SHP77 treated with DMSO at 0.1 percent for 48 hours (cell line): ENCODE data around the gene AGBL1.

Source experiments
- DNase-seq: peaks from one replicate; lab custom pipeline; 2025; lab: John Stamatoyannopoulos, UW

AGBL1 gene

GRCh38 chr15:86591994-86592735, 512.5 kb downstream of the AGBL1 start:
- no peak for DNase-seq

- no peak for DNase-seq
These were observed 516.1 kb downstream of the AGBL1 start for GRCh38 chr15:86595741-86596140.

GRCh38 chr15:86603466-86603865, 523.8 kb downstream of the AGBL1 start:
- no peak for DNase-seq

- peak; percentile 85 for DNase-seq
These were observed 529.0 kb downstream of the AGBL1 start for GRCh38 chr15:86608461-86609205.

GRCh38 chr15:86609275-86609674, 529.6 kb downstream of the AGBL1 start:
- no peak for DNase-seq

GRCh38 chr15:86610038-86610437, 530.4 kb downstream of the AGBL1 start:
- no peak for DNase-seq

GRCh38 chr15:86611417-86612040, 531.9 kb downstream of the AGBL1 start:
- DNase-seq = no peak

GRCh38 chr15:86615411-86615810, 535.7 kb downstream of the AGBL1 start:
- DNase-seq = no peak

- DNase-seq = no peak
These were observed 536.1 kb downstream of the AGBL1 start for GRCh38 chr15:86615816-86616215.

- no peak for DNase-seq
These were observed 537.1 kb downstream of the AGBL1 start for GRCh38 chr15:86616771-86617170.

- DNase-seq = no peak
These were observed 540.5 kb downstream of the AGBL1 start for GRCh38 chr15:86620157-86620556.

GRCh38 chr15:86620641-86621349, 541.1 kb downstream of the AGBL1 start:
- no peak for DNase-seq

- DNase-seq = no peak
These were observed 543.6 kb downstream of the AGBL1 start for GRCh38 chr15:86623236-86623635.

GRCh38 chr15:86624261-86625036, 544.8 kb downstream of the AGBL1 start:
- peak; percentile 85 for DNase-seq

GRCh38 chr15:86629409-86630356, 550.0 kb downstream of the AGBL1 start:
- DNase-seq = no peak

GRCh38 chr15:86630946-86631345, 551.3 kb downstream of the AGBL1 start:
- no peak for DNase-seq

- DNase-seq = no peak
These were observed 554.5 kb downstream of the AGBL1 start for GRCh38 chr15:86634146-86634545.

GRCh38 chr15:86634992-86635638, 555.4 kb downstream of the AGBL1 start:
- no peak for DNase-seq

- no peak for DNase-seq
These were observed 564.7 kb downstream of the AGBL1 start for GRCh38 chr15:86644339-86644738.

GRCh38 chr15:86645925-86646500, 566.3 kb downstream of the AGBL1 start:
- no peak for DNase-seq
